HepG2 (cell line): ENCODE measurements around the gene KPNB1. TPM values are rescaled to one million over a fixed set of nuclear protein-coding genes. Genes with fewer than 3 reads are reported as not detected.

Experiments
- ATAC-seq: fragments of 200-7000 bp; cut with Tn5 transposase; 3 replicates; pipeline ENCODE4 v1.9.1; 2020; ENCODE audit warnings: mild to moderate bottlenecking, moderate library complexity
- BruUV-seq: library from RNA; stranded (reverse); fragments of 400-500 nt; replicated peaks from 2 replicates; lab custom pipeline; 2021; lab: Mats Ljungman, UMichigan
- CTCF ChIA-PET: fragments of 300-600 bp; formaldehyde crosslinking; extraction: SDS; loops from one replicate; lab custom pipeline; 2021; ENCODE audit warnings: low total read pairs, inconsistent platforms, low intra/inter-chr PET ratio; lab: Yijun Ruan, JAX
- POLR2A ChIA-PET: fragments of 350-600 bp; sonication (Branson Sonifier 250); formaldehyde crosslinking; loops from one replicate; lab custom pipeline; 2020; ENCODE audit warnings: antibody characterized with exemption, inconsistent platforms; lab: Yijun Ruan, JAX
- DNase-seq: peaks from one replicate; pipeline ENCODE4 v3.0.0-alpha.2; 2015; ENCODE audit warnings: low spot score
- FAIRE-seq: peaks from 3 replicates; lab custom pipeline; 2011; peaks lifted over from hg19 to GRCh38; lab: Jason Lieb, UNC
- H2AFZ ChIP-seq: one replicate; pipeline ENCODE4 v1.6.1; 2011; ENCODE audit warnings: low read length, inconsistent platforms
- H3K27ac ChIP-seq: fragments of 300-600 bp; 3 replicates; pipeline ENCODE4 v1.8.0; 2011; ENCODE audit warnings: mixed run types, mild to moderate bottlenecking, mixed read lengths, low read length, inconsistent platforms; ENCODE audit not compliant: insufficient read depth; ENCODE audit errors: extremely low read length
- H3K27me3 ChIP-seq, 2 experiments: fragments of 200-600 bp in 1 of 2; 2 replicates in 1 of 2; 3 replicates in 1 of 2; pipeline versions ENCODE4 v1.6.0 to v1.8.0; 2011; ENCODE audit warnings: low read length in 2 of 2, mild to moderate bottlenecking in 2 of 2, moderate library complexity in 2 of 2, inconsistent platforms in 1 of 2; ENCODE audit not compliant: insufficient read depth in 2 of 2, control insufficient read depth in 1 of 2
- H3K36me3 ChIP-seq, 2 experiments: fragments of 200-600 bp in 1 of 2; replicated peaks in 1 of 2; 2 replicates in 1 of 2; 3 replicates in 1 of 2; pipeline versions ENCODE4 v1.5.1 to v1.8.0; 2011; ENCODE audit warnings: low read length in 2 of 2, inconsistent platforms in 1 of 2; ENCODE audit not compliant: insufficient read depth in 2 of 2, control insufficient read depth in 1 of 2
- H3K4me1 ChIP-seq: 2 replicates; pipeline ENCODE4 v1.5.1; 2012; ENCODE audit warnings: low read length, inconsistent platforms; ENCODE audit not compliant: insufficient read depth
- H3K4me2 ChIP-seq: 2 replicates; pipeline ENCODE4 v1.6.0; 2011; ENCODE audit warnings: low read depth, low read length, inconsistent platforms
- H3K4me3 ChIP-seq, 3 experiments: fragments of 200-600 bp in 1 of 3; sonication (generic), shearing (Covaris generic) in 1 of 3; replicated peaks in 1 of 3; 2 replicates each; pipeline ENCODE4 v1.5.1; 2011 to 2016; ENCODE audit warnings: low read length in 3 of 3, inconsistent platforms in 2 of 3, low read depth in 2 of 3, mild to moderate bottlenecking in 2 of 3, control low read depth in 1 of 3, mixed read lengths in 1 of 3; ENCODE audit not compliant: insufficient read depth in 1 of 3
- H3K79me2 ChIP-seq: one replicate; pipeline ENCODE4 v1.6.1; 2011; ENCODE audit warnings: low read length, inconsistent platforms; ENCODE audit not compliant: insufficient read depth
- H3K9ac ChIP-seq: 2 replicates; pipeline ENCODE4 v1.6.0; 2011; ENCODE audit warnings: mild to moderate bottlenecking, low read depth, low read length, inconsistent platforms; ENCODE audit not compliant: insufficient read depth
- H3K9me3 ChIP-seq: 2 replicates; pipeline ENCODE4 v1.5.1; 2012; ENCODE audit warnings: mild to moderate bottlenecking, low read length
- H4K20me1 ChIP-seq: 2 replicates; pipeline ENCODE4 v1.6.0; 2011; ENCODE audit warnings: inconsistent platforms, mild to moderate bottlenecking, low read length, moderate library complexity; ENCODE audit not compliant: insufficient read depth
- ARHGAP35 ChIP-seq: sonication (generic); formaldehyde crosslinking; IDR thresholded peaks from 2 replicates; pipeline ENCODE4 v1.9.0; 2022; ENCODE audit warnings: mild to moderate bottlenecking, inconsistent platforms, moderate library complexity, missing genetic modification reagents, borderline replicate concordance
- ARNTL ChIP-seq: sonication (generic); formaldehyde crosslinking; IDR thresholded peaks from 2 replicates; pipeline ENCODE4 v1.4.0; 2020; ENCODE audit warnings: mild to moderate bottlenecking, missing genetic modification reagents
- FOSL1 ChIP-seq: sonication (generic); formaldehyde crosslinking; IDR thresholded peaks from 2 replicates; pipeline ENCODE4 v1.9.0; 2021; ENCODE audit warnings: missing genetic modification reagents, borderline replicate concordance
- SIN3B ChIP-seq: fragments of 150-350 bp; IDR thresholded peaks from 2 replicates; pipeline ENCODE4 v1.6.1; 2014; ENCODE audit warnings: low read length
- ZMYM2 ChIP-seq: sonication (generic); formaldehyde crosslinking; IDR thresholded peaks from 2 replicates; pipeline ENCODE4 v1.8.0; 2022; ENCODE audit warnings: mild to moderate bottlenecking, missing genetic modification reagents
- ZNF17 ChIP-seq: sonication (generic); formaldehyde crosslinking; IDR thresholded peaks from 2 replicates; pipeline ENCODE4 v1.5.0; 2020; ENCODE audit warnings: mild to moderate bottlenecking, missing genetic modification reagents
- ZNF24 ChIP-seq: fragments of 450-650 bp; IDR thresholded peaks from 2 replicates; pipeline ENCODE4 v1.6.1; 2017; ENCODE audit warnings: antibody characterized with exemption, mild to moderate bottlenecking
- ZNF577 ChIP-seq: sonication (generic); formaldehyde crosslinking; IDR thresholded peaks from 2 replicates; pipeline ENCODE4 v1.4.0; 2020; ENCODE audit warnings: mild to moderate bottlenecking, low read depth, missing genetic modification reagents, borderline replicate concordance
- WGBS: methylation state at CpG from one replicate; pipeline ENCODE4 v1.1.6; 2017; ENCODE audit warnings: low lambda C conversion rate; 5-methylcytosine and 5-hydroxymethylcytosine counted together
- in situ Hi-C: cut with HindIII; loops from 2 replicates; pipeline ENCODE4 v1.10.0; 2017; ENCODE audit warnings: low pct_unique_long_range_greater_than_20kb; ENCODE audit not compliant: extremely low pct_ligation_motif_present
- intact Hi-C: fragments of 100-400 bp; cut with micrococcal nuclease; formaldehyde crosslinking; loops from one replicate; pipeline ENCODE4 v1.10.0; 2022; ENCODE audit not compliant: unreplicated experiment
- polyA plus RNA-seq, 8 experiments: library from polyadenylated mRNA; depleted of rRNA in 3 of 8; stranded (reverse) in 7 of 8; unstranded in 1 of 8; fragments of >200 nt; fragmentation: Illumina TruSeq in 4 of 8; extraction: Trizol in 4 of 8; gene quantifications; 2 replicates each; pipeline versions ENCODE4 v1.2.1 to v1.2.3, GENCODE V29; 2011 to 2016; ENCODE audit warnings: low read depth in 4 of 8, missing spikeins in 1 of 8, mixed read lengths in 1 of 8; ENCODE audit not compliant: insufficient read depth in 1 of 8
- total RNA-seq, 5 experiments: library from RNA; depleted of rRNA; stranded (reverse); fragments of >200 nt; fragmentation: Illumina TruSeq; extraction: Trizol; gene quantifications; 2 replicates each; pipeline ENCODE4 v1.2.3, GENCODE V29; 2016; ENCODE audit warnings: low read depth in 1 of 5
- TF ChIP-seq, protein P1 (sequence below): sonication (generic); formaldehyde crosslinking; IDR thresholded peaks from 2 replicates; pipeline ENCODE4 v1.9.0; 2021; ENCODE audit warnings: missing genetic modification reagents, mild to moderate bottlenecking, borderline replicate concordance
- TF ChIP-seq, protein P2 (sequence below): sonication (generic); formaldehyde crosslinking; IDR thresholded peaks from 2 replicates; pipeline ENCODE4 v1.9.0; 2021; ENCODE audit warnings: missing genetic modification reagents, mild to moderate bottlenecking, borderline replicate concordance

The KPNB1 gene
- total and polyA plus RNA-seq, 2 of the 13 experiments (the other 11 are each of a cell fraction or from before 2014, with no cell fraction given) = 164 to 424 TPM

- in situ Hi-C loops = no loop called here
- no peak overlapping the region for H3K4me2 ChIP-seq
- H4K20me1 ChIP-seq = no peaks in the 10 kb centered on the region; the same call in 1 of the 2 replicates
- H3K36me3 ChIP-seq = no peaks in the 10 kb centered on the region
- no peak overlapping the region for H3K9ac ChIP-seq
- 17% methylated on average over 4 of the region's 4 CpGs for WGBS
- H3K4me1 ChIP-seq = peaks cover 13% of the 10 kb centered on the region
- intact Hi-C loops = no loop called here
- no peak for ATAC-seq
- no peaks in the 10 kb centered on the region for H3K79me2 ChIP-seq
- no peak overlapping the region for H3K4me3 ChIP-seq
- FAIRE-seq = no peak
- H3K27ac ChIP-seq = no peak overlapping the region
- DNase-seq = no peak
- H3K27me3 ChIP-seq = peaks cover 38 to 93% of the 10 kb centered on the region in 2 experiments
- TF ChIP-seq FOSL1 (CRISPR knock-in tag) = no peak
- TF ChIP-seq, protein P1, sequence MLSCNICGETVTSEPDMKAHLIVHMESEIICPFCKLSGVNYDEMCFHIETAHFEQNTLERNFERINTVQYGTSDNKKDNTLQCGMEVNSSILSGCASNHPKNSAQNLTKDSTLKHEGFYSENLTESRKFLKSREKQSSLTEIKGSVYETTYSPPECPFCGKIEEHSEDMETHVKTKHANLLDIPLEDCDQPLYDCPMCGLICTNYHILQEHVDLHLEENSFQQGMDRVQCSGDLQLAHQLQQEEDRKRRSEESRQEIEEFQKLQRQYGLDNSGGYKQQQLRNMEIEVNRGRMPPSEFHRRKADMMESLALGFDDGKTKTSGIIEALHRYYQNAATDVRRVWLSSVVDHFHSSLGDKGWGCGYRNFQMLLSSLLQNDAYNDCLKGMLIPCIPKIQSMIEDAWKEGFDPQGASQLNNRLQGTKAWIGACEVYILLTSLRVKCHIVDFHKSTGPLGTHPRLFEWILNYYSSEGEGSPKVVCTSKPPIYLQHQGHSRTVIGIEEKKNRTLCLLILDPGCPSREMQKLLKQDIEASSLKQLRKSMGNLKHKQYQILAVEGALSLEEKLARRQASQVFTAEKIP (CRISPR knock-in tag) = no peak
- no peak for TF ChIP-seq ZNF577
- CTCF ChIA-PET = no interaction called here
- no TSS peak for BruUV-seq
- POLR2A ChIA-PET = no interaction called here
- no peak overlapping the region for H2AFZ ChIP-seq
- H3K9me3 ChIP-seq = no peaks in the 10 kb centered on the region
These were observed 81.0 kb downstream of the KPNB1 start for GRCh38 chr17:47730681-47731080.

- H3K4me1 ChIP-seq = peaks cover 13% of the 10 kb centered on the region
- no peak for DNase-seq
- H3K4me2 ChIP-seq = no peak overlapping the region
- no TSS peak for BruUV-seq
- H3K27me3 ChIP-seq = peaks cover 37 to 93% of the 10 kb centered on the region in 2 experiments
- no peak overlapping the region for H3K27ac ChIP-seq
- in situ Hi-C loops (no loop called here), intact Hi-C loops (no loop called here)
- no peak for FAIRE-seq
- H2AFZ ChIP-seq = no peak overlapping the region
- H3K4me3 ChIP-seq = no peak overlapping the region
- ChIA-PET POLR2A (no interaction called here), CTCF (no interaction called here)
- H4K20me1 ChIP-seq = no peaks in the 10 kb centered on the region; the same call in 1 of the 2 replicates
- no peak for ATAC-seq
- H3K79me2 ChIP-seq = no peaks in the 10 kb centered on the region
- H3K9ac ChIP-seq = no peak overlapping the region
- WGBS = 7% methylated on average over 2 of the region's 2 CpGs
- H3K9me3 ChIP-seq = no peaks in the 10 kb centered on the region
- no peak for TF ChIP-seq SIN3B
- no peak for TF ChIP-seq ARHGAP35 (CRISPR knock-in tag)
- no peak for TF ChIP-seq ARNTL
- no peak for TF ChIP-seq ZMYM2 (CRISPR knock-in tag)
- TF ChIP-seq ZNF24 = no peak
- no peak for TF ChIP-seq ZNF17 (CRISPR knock-in tag)
- TF ChIP-seq, protein P2, sequence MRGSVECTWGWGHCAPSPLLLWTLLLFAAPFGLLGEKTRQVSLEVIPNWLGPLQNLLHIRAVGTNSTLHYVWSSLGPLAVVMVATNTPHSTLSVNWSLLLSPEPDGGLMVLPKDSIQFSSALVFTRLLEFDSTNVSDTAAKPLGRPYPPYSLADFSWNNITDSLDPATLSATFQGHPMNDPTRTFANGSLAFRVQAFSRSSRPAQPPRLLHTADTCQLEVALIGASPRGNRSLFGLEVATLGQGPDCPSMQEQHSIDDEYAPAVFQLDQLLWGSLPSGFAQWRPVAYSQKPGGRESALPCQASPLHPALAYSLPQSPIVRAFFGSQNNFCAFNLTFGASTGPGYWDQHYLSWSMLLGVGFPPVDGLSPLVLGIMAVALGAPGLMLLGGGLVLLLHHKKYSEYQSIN = no peak
- no peaks in the 10 kb centered on the region for H3K36me3 ChIP-seq
These were observed 81.7 kb downstream of the KPNB1 start for GRCh38 chr17:47731396-47731795.
